Stimulated activated CD4-positive, alpha-beta T cell treated with anti-CD3 and anti-CD28 coated beads, TNF-alpha, amount 100 ng/mL, for 48 hours (primary cell): Measurements from ENCODE around the gene GAN.

ENCODE experiments used
- DNase-seq, 3 donors: peaks; one replicate each; pipeline ENCODE4 v3.0.0-alpha.2; 2020; ENCODE audit warnings: low read depth in 3 of 3

Gene GAN

DNA sequence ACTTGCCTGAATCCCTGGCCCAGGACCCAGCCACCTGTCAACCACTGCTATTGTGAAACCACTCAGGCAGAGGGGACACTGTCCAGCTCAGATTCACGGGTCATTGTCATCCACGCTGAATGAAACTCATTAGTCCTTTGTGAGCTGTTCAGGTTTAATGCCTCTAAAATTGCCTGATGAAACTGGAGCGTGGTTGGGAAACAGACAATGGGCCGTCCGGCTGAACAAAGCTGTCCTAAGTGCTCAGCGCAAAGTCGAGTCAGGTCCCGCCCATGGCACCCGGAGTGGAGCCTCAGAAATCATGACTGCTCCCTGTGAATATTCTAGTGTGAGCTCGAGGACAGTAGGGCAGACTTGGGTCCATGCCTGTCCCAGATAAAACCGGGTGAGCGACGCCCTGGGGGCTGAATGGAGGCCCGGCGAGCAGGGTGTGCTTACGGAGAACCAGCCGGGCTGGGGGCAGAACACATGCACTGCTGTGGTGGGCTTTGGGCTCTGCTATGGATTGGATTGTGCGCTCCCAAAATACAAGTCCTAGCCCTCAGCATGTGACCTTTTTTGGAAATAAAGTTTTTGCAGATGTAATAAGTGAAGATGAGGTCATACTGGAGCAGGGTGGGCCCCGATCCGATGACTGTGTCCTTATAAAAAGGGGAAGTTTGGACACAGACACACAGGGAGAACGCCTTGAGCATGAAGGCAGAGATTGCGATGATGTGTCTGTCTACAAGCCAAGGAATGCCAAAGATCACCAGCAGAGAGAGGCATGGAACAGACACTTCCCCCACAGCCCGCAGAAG lies 117.0 kb downstream of the GAN start:
- DNase-seq: no peak

DNA sequence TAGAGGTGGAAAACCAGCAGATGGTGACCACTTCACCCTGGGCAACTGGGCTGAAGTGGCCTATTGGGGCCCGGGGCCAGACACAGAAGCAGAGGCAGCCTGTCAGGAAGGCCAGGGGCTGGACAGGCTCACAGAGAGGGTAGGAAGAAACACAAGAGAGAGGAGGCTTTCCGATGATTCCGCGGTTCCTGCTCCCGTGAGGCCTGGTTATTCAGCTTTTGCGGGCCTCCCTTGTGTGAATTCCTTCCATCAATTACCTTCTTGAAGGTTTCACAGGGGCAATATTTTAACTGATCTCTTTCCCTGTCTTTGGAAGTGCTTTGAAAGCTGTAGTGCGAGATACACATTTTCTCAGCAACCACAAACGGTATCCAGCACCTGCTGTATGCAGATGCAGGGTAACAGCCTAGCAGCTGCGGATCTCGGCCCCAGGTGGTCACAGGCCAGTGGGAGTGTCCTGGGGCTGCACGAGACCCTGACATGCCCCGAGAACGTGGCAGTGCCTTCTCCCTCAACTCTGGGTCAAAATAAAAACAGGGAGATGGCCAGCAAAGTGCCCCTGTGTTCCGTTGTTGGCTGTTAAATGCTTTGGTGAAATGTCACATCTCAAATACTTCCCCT lies 118.3 kb downstream of the GAN start:
- no peak for DNase-seq

- DNase-seq: no peak
Observed at GRCh38 chr16:81435103-81435502, 120.3 kb downstream of the GAN start.

GRCh38 chr16:81435567-81435966 lies 120.8 kb downstream of the GAN start:
- no peak for DNase-seq

GRCh38 chr16:81436386-81436785 lies 121.6 kb downstream of the GAN start:
- DNase-seq: no peak

DNA sequence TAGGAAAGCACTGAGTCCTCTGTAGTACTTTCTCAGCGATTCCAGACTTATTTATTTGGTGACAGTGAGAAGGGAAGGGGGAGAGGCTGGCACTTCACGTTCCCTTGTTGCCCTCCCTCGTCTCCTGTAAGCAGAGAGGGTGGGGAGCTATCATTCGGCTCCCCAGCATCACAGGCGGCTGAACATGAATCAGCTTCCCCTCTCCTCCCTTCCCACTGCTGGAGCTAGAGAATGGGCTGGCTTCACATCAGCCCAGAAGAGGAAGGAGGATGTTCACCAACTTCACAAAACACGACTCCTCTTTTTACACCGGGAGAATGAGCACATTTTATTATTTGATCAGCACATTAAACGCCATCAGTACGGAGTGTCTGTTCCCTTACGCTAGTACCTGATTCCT lies 123.1 kb downstream of the GAN start:
- no peak for DNase-seq
